Activated B cell treated with CpG ODN at 0.5 μM for 24 hours (primary cell): ENCODE data around the gene CAMKK1. TPM values are rescaled to one million over a fixed set of nuclear protein-coding genes. Genes with fewer than 3 reads are reported as not detected.

Experiments
- ATAC-seq: fragments of 200-7000 bp; cut with Tn5 transposase; one replicate; pipeline ENCODE4 v1.10.0; 2021; ENCODE audit warnings: low read depth, mild to moderate bottlenecking, moderate library complexity
- CTCF ChIA-PET: fragments of 350-600 bp; sonication (Branson Sonifier 250); formaldehyde crosslinking; loops from one replicate; lab custom pipeline; 2021; ENCODE audit warnings: antibody characterized with exemption; lab: Charles Lee
- POLR2A ChIA-PET: fragments of 350-600 bp; sonication (Branson Sonifier 250); formaldehyde crosslinking; loops from one replicate; lab custom pipeline; 2021; ENCODE audit warnings: antibody characterized with exemption; lab: Charles Lee
- DNase-seq: peaks from one replicate; pipeline ENCODE4 v3.0.0; 2022
- H3K27ac Mint-ChIP-seq: one replicate; pipeline ENCODE4 v1.8.0; 2020; ENCODE audit warnings: mixed read lengths
- H3K27me3 Mint-ChIP-seq: one replicate; pipeline ENCODE4 v1.8.0; 2021; ENCODE audit warnings: mixed read lengths
- H3K36me3 Mint-ChIP-seq: one replicate; pipeline ENCODE4 v1.8.0; 2021; ENCODE audit warnings: low read depth, mixed read lengths
- H3K4me1 Mint-ChIP-seq: one replicate; pipeline ENCODE4 v1.8.0; 2021; ENCODE audit warnings: mixed read lengths
- H3K4me3 Mint-ChIP-seq: one replicate; pipeline ENCODE4 v1.8.0; 2020; ENCODE audit warnings: mild to moderate bottlenecking, mixed read lengths
- H3K9me3 Mint-ChIP-seq: one replicate; pipeline ENCODE4 v1.8.0; 2020; ENCODE audit warnings: mixed read lengths
- intact Hi-C: fragments of 100-400 bp; cut with micrococcal nuclease; formaldehyde crosslinking; loops from one replicate; pipeline ENCODE4 v1.15.1; 2024
- total RNA-seq: library from RNA; stranded (reverse); gene quantifications from 2 replicates; pipeline ENCODE4 v1.2.3, GENCODE V29; 2022
- TF ChIP-seq, protein P1 (sequence below): fragments of 200-600 bp; IDR thresholded peaks from one replicate; pipeline ENCODE4 v1.8.0; 2022; ENCODE audit warnings: antibody characterized with exemption, mild to moderate bottlenecking

The CAMKK1 gene
- total RNA-seq, 1 donor from 2014 or later: 6.1 TPM

DNA sequence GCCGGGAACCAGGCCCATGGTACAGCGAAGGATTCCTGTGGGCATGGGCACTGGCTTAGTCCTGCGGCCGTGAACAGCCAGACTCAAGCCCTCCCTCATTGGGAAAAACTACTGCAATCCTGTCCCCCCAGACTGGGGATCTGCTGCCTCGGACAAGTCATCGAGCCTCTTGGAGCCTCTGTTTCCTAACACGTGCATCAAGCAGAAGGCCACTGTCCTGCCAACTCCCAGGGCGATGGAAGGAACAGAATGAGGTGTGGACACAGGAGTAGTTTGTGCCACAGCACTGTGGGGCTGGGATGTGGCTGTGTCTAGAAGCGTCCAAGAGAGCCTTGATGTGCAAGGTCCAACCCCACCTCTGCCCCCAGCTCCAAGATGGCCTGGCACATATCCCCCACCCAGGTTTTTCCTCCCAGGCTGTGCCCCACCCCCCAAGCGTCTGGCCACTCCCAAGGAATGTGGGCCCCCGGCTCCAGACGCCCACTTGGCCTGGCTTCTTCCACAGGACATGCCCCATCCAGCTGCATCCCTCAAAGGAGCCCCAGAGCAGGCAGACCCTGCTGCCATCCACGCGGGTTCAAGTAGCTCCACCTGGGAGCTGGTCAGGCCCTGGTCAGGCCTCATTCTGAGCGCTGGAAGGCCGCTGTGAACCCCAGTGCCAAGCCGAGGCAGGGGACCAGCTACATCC is 3.4 kb downstream of the CAMKK1 start:
- no peak for ATAC-seq
- Mint-ChIP-seq H3K4me3 (no peak overlapping the region), H3K36me3 (no peaks in the 10 kb centered on the region), H3K27ac (no peak overlapping the region), H3K27me3 (no peaks in the 10 kb centered on the region), H3K4me1 (peaks cover 52% of the 10 kb centered on the region), H3K9me3 (no peaks in the 10 kb centered on the region)
- POLR2A ChIA-PET: interaction anchor here (0.5 to 2.7 kb wide), 8 partner anchors 10 to 74 kb away, joined by 3 to 13 read pairs (median 6); partner anchors contain the start of genes NCBP3 and P2RX1
- TF ChIP-seq, protein P1, sequence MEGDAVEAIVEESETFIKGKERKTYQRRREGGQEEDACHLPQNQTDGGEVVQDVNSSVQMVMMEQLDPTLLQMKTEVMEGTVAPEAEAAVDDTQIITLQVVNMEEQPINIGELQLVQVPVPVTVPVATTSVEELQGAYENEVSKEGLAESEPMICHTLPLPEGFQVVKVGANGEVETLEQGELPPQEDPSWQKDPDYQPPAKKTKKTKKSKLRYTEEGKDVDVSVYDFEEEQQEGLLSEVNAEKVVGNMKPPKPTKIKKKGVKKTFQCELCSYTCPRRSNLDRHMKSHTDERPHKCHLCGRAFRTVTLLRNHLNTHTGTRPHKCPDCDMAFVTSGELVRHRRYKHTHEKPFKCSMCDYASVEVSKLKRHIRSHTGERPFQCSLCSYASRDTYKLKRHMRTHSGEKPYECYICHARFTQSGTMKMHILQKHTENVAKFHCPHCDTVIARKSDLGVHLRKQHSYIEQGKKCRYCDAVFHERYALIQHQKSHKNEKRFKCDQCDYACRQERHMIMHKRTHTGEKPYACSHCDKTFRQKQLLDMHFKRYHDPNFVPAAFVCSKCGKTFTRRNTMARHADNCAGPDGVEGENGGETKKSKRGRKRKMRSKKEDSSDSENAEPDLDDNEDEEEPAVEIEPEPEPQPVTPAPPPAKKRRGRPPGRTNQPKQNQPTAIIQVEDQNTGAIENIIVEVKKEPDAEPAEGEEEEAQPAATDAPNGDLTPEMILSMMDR: no peak
- intact Hi-C loops: no loop called here
- CTCF ChIA-PET: interaction anchor here (1.5 to 2.8 kb wide), 3 partner anchors 25 to 43 kb away, joined by 4 to 7 read pairs (median 4); partner anchors contain the start of gene NCBP3
- no peak for DNase-seq

DNA sequence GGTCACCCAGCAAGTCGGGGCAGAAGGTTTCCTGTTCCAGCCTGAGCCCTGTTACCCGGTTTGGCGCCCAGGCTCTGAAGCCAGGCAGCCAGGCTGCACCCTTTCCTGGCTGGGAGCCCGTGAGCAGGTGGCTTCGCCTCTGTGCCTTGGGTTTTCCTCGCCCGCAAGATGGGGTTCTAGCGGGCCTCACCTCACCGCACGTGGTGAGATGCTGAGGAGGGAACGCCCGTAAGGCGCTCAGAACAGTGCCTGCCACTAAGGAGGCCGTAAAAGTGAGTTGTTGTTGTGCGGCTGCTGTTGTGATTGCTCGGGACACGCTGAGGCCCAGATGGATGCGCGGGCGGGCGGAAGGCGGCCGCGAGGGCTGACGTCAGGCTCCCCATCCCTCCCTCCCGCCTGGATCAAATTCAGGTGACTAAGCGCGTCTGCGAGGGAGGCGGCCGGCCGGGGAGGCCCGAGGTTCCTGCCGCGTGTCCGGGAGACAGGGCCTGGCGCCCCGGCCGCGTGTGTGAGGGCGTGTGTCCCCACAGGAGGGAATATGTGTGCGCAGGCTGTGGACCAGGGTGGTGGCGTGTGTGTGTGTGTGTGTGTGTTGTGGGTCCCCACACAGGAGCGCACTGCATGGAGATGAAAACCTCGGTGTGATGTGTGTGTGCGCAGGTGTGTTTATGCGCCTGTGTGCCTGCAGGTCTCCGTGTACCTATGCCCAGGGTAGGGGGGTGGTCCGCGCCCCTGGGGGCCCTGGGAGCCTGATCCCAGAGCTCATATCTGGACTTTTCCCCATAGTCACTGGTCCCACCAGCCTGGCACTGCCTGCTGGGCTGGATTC is 4.3 kb downstream of the CAMKK1 start:
- ATAC-seq (no peak), DNase-seq (no peak)
- ChIA-PET CTCF (no interaction called here), POLR2A (interaction anchor here (2.7 kb wide), 1 partner anchor 26 kb away, joined by 13 read pairs; no protein-coding TSS in a partner anchor)
- no peak overlapping the region for H3K4me3 Mint-ChIP-seq
- H3K27me3 Mint-ChIP-seq: no peaks in the 10 kb centered on the region
- peaks cover 47% of the 10 kb centered on the region for H3K4me1 Mint-ChIP-seq
- H3K36me3 Mint-ChIP-seq: no peaks in the 10 kb centered on the region
- intact Hi-C loops: no loop called here
- no peaks in the 10 kb centered on the region for H3K9me3 Mint-ChIP-seq
- no peak overlapping the region for H3K27ac Mint-ChIP-seq
- TF ChIP-seq, protein P1: no peak

DNA sequence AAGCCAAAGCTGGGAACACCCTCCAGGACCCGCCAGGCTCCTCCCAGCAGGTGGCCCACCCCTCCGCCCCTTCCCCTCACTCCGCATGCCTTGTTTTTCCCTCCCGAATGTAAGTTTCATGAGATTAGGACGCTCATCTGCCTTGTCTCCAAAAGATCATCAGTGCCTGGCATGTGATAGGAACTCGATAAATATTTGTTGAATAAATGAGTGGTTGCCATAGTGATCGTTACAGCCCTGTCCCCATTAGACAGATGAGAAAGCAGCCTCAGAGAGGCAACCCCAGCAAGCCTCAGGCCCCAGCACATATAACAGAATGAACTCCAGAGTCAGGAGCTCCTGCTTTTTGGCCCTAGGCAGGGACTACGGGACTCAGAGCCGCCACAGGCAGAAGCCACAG is 5.0 kb downstream of the CAMKK1 start:
- POLR2A ChIA-PET: no interaction called here
- Mint-ChIP-seq H3K27ac (no peak overlapping the region), H3K36me3 (peaks cover 2% of the 10 kb centered on the region), H3K4me1 (peaks cover 44% of the 10 kb centered on the region), H3K4me3 (no peak overlapping the region), H3K9me3 (no peaks in the 10 kb centered on the region), H3K27me3 (no peaks in the 10 kb centered on the region)
- no peak for DNase-seq
- CTCF ChIA-PET: no interaction called here
- intact Hi-C loops: no loop called here
- TF ChIP-seq, protein P1: no peak
- ATAC-seq: no peak

DNA sequence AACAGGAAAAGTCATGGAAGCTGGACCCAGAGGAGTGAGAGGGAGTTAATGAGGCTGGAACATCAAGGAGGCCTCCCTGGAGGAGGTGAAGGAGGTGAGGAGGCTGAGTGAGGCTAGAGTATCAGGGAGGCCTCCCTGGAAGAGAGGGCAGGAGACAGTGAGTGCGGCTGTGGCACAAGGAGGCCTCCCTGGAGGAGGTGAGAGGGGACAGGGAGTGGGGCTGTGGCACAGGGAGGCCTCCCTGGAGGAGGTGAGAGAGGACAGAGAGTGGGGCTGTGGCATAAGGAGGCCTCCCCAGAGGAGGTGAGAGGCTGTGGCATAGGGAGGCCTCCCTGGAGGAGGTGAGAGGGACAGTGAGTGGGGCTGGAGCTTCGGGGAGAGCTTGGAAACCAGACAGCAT is 5.5 kb downstream of the CAMKK1 start:
- ATAC-seq (no peak), DNase-seq (no peak)
- Mint-ChIP-seq H3K27ac (peak overlapping the region; percentile 62), H3K36me3 (peaks cover 2% of the 10 kb centered on the region), H3K4me1 (peaks cover 44% of the 10 kb centered on the region), H3K9me3 (no peaks in the 10 kb centered on the region), H3K4me3 (no peak overlapping the region), H3K27me3 (no peaks in the 10 kb centered on the region)
- intact Hi-C loops: no loop called here
- POLR2A ChIA-PET: no interaction called here
- CTCF ChIA-PET: no interaction called here
- TF ChIP-seq, protein P1: no peak

DNA sequence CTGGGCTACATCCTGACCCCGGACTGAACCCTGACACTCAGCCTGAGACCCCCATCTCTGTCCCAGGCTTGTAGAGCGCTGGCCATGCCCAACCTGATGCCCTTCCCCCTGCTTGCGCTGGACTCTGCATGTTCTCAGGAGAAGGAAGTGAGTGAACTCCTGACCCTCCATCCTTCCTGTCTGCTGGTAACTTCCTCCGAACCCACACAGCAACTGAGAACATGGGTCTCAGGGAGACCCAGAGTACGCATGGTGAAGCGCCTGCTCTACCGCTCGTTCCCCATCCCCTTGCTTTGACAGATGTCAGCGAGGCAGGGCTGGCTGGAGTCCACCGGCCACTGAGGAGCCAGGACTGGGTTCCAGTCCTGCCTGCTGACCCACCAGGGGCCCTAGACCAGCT is 6.1 kb downstream of the CAMKK1 start:
- intact Hi-C loops: no loop called here
- H3K4me1 Mint-ChIP-seq: peaks cover 40% of the 10 kb centered on the region
- H3K27ac Mint-ChIP-seq: no peak overlapping the region
- ChIA-PET CTCF (no interaction called here), POLR2A (no interaction called here)
- H3K9me3 Mint-ChIP-seq: no peaks in the 10 kb centered on the region
- H3K36me3 Mint-ChIP-seq: peaks cover 2% of the 10 kb centered on the region
- DNase-seq: no peak
- H3K4me3 Mint-ChIP-seq: no peak overlapping the region
- ATAC-seq: no peak
- TF ChIP-seq, protein P1: no peak
- H3K27me3 Mint-ChIP-seq: no peaks in the 10 kb centered on the region
